GM23338 (cell line): Measurements from ENCODE around the gene IGF2R. TPM values are rescaled to one million over a fixed set of nuclear protein-coding genes. Genes with fewer than 3 reads are reported as not detected.

Experiments
- ATAC-seq: fragments of 200-7000 bp; cut with Tn5 transposase; 3 replicates; pipeline ENCODE4 v1.9.1; 2020
- DNase-seq: peaks from one replicate; pipeline ENCODE4 v3.0.0-alpha.2; 2015; ENCODE audit warnings: low spot score
- H2AFZ ChIP-seq: fragments of 200-600 bp; sonication (generic); 2 replicates; pipeline ENCODE4 v1.8.0; 2016; ENCODE audit warnings: antibody characterized with exemption, mild to moderate bottlenecking, moderate library complexity
- H3F3A ChIP-seq: fragments of 200-600 bp; sonication (generic); replicated peaks from 2 replicates; pipeline ENCODE4 v1.8.0; 2017; ENCODE audit warnings: antibody characterized with exemption, mixed run types, low read depth
- H3K27ac ChIP-seq: fragments of 200-600 bp; sonication (generic); 2 replicates; pipeline ENCODE4 v1.6.1; 2016; ENCODE audit warnings: low read depth
- H3K27me3 ChIP-seq: fragments of 200-600 bp; sonication (generic); 2 replicates; pipeline ENCODE4 v1.8.0; 2016; ENCODE audit warnings: mild to moderate bottlenecking, mixed run types, moderate library complexity; ENCODE audit not compliant: insufficient read depth
- H3K36me3 ChIP-seq: fragments of 200-600 bp; sonication (generic); 2 replicates; pipeline ENCODE4 v1.8.0; 2016; ENCODE audit warnings: mild to moderate bottlenecking; ENCODE audit not compliant: insufficient read depth
- H3K4me1 ChIP-seq: fragments of 200-600 bp; sonication (generic); 2 replicates; pipeline ENCODE4 v1.8.0; 2016; ENCODE audit warnings: mild to moderate bottlenecking, moderate library complexity; ENCODE audit not compliant: insufficient read depth
- H3K4me2 ChIP-seq: fragments of 200-600 bp; sonication (generic); 2 replicates; pipeline ENCODE4 v1.7.1; 2017; ENCODE audit warnings: mixed run types
- H3K4me3 ChIP-seq: fragments of 200-600 bp; sonication (generic); 2 replicates; pipeline ENCODE4 v1.6.1; 2016; ENCODE audit warnings: mixed run types
- H3K79me2 ChIP-seq: fragments of 200-600 bp; sonication (generic); replicated peaks from 2 replicates; pipeline ENCODE4 v1.8.0; 2017; ENCODE audit warnings: mild to moderate bottlenecking; ENCODE audit not compliant: insufficient read depth
- H3K9me2 ChIP-seq: fragments of 200-600 bp; sonication (generic); 2 replicates; pipeline ENCODE4 v1.8.0; 2017; ENCODE audit not compliant: insufficient read depth
- H4K20me1 ChIP-seq: fragments of 200-600 bp; sonication (generic); replicated peaks from 2 replicates; pipeline ENCODE4 v1.8.0; 2017; ENCODE audit warnings: mild to moderate bottlenecking; ENCODE audit not compliant: insufficient read depth
- H3K27ac Mint-ChIP-seq: 2 replicates; pipeline ENCODE4 v1.8.0; 2020; ENCODE audit warnings: inconsistent platforms, mild to moderate bottlenecking, moderate library complexity, mixed read lengths
- H3K27me3 Mint-ChIP-seq: 3 replicates; pipeline ENCODE4 v1.8.0; 2022; ENCODE audit warnings: low read depth, mild to moderate bottlenecking, moderate library complexity, mixed read lengths, inconsistent platforms; ENCODE audit not compliant: insufficient read depth, poor library complexity
- H3K36me3 Mint-ChIP-seq: 3 replicates; pipeline ENCODE4 v1.8.0; 2021; ENCODE audit warnings: low read depth, mild to moderate bottlenecking, inconsistent platforms, moderate library complexity, mixed read lengths
- H3K4me1 Mint-ChIP-seq: 3 replicates; pipeline ENCODE4 v1.8.0; 2020; ENCODE audit warnings: mild to moderate bottlenecking, inconsistent platforms, mixed read lengths
- H3K4me3 Mint-ChIP-seq: 3 replicates; pipeline ENCODE4 v1.8.0; 2021; ENCODE audit warnings: moderate library complexity, mild to moderate bottlenecking, inconsistent platforms, mixed read lengths
- H3K9me3 Mint-ChIP-seq: 3 replicates; pipeline ENCODE4 v1.8.0; 2020; ENCODE audit warnings: moderate library complexity, mild to moderate bottlenecking, inconsistent platforms, mixed read lengths
- CREB1 ChIP-seq: fragments of 250-450 bp; sonication (Bioruptor Pico); IDR thresholded peaks from 2 replicates; pipeline ENCODE4 v1.5.0; 2020; ENCODE audit warnings: low read depth, mild to moderate bottlenecking, moderate library complexity
- CTCF ChIP-seq, 2 experiments: fragments of 200-600 bp in 1 of 2; sonication (generic) in 1 of 2; conservative IDR thresholded peaks; 2 replicates each; pipeline versions ENCODE4 v1.5.1 to v1.6.1; 2016 to 2017; ENCODE audit warnings: antibody characterized with exemption in 2 of 2, low read depth in 2 of 2, mild to moderate bottlenecking in 2 of 2, moderate library complexity in 1 of 2
- EZH2 ChIP-seq: fragments of 200-600 bp; sonication (generic); IDR thresholded peaks from one replicate; pipeline ENCODE4 v1.8.0; 2017; ENCODE audit warnings: antibody characterized with exemption, mild to moderate bottlenecking, low read depth; ENCODE audit not compliant: unreplicated experiment
- EZH2phosphoT487 ChIP-seq: fragments of 200-600 bp; sonication (generic); IDR thresholded peaks from one replicate; pipeline ENCODE4 v1.8.1; 2018; ENCODE audit warnings: antibody characterized with exemption; ENCODE audit not compliant: unreplicated experiment
- NANOG ChIP-seq: IDR thresholded peaks from 2 replicates; pipeline ENCODE4 v1.6.1; 2016; ENCODE audit warnings: antibody characterized with exemption, borderline replicate concordance
- ZNF114 ChIP-seq: fragments of 250-450 bp; sonication (Bioruptor Pico); IDR thresholded peaks from 2 replicates; pipeline ENCODE4 v1.5.0; 2020; ENCODE audit warnings: mild to moderate bottlenecking, moderate library complexity
- polyA plus RNA-seq: library from polyadenylated mRNA; unstranded; fragments of >200 nt; fragmentation: Nextera tagmentation; extraction: Ambion mirVana; gene quantifications from 2 replicates; pipeline ENCODE4 v1.2.1, GENCODE V29; 2016
- total RNA-seq: library from RNA; depleted of rRNA; stranded (reverse); fragments of >200 nt; shearing (Covaris generic); gene quantifications from 2 replicates; pipeline ENCODE4 v1.2.3, GENCODE V29; 2014
- TF ChIP-seq, protein P1 (sequence below): IDR thresholded peaks from one replicate; pipeline ENCODE4 v1.6.1; 2018; ENCODE audit warnings: antibody characterized with exemption; ENCODE audit not compliant: unreplicated experiment

Gene IGF2R
- total and polyA plus RNA-seq, 2 experiments from 2014 or later: 12.5 to 76.4 TPM

DNA sequence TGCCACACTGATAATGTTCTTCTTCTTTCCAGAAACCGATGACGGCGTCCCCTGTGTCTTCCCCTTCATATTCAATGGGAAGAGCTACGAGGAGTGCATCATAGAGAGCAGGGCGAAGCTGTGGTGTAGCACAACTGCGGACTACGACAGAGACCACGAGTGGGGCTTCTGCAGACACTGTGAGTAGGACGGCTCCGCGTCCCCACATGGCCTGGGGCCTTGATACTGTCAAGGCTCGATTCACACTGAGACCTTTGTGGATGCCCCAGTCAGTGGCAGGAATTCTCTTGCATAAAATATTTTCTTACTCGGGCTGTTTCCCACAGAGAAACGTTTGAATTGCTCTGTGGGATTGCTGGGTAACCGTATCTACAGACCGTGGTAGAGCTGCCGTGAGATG lies 111.2 kb downstream of the IGF2R start:
- H3K36me3 ChIP-seq: peaks cover 35% of the 10 kb centered on the region
- ATAC-seq: no peak
- no peaks in the 10 kb centered on the region for H3F3A ChIP-seq
- H3K27ac Mint-ChIP-seq: no peak overlapping the region
- H3K27ac ChIP-seq: no peak overlapping the region
- H3K27me3 ChIP-seq: no peaks in the 10 kb centered on the region
- no peak overlapping the region for H2AFZ ChIP-seq
- H3K4me3 ChIP-seq: no peak overlapping the region
- H3K4me2 ChIP-seq: no peak overlapping the region
- no peaks in the 10 kb centered on the region for H3K4me1 ChIP-seq
- H3K4me1 Mint-ChIP-seq: peaks cover 3% of the 10 kb centered on the region; the same call in 2 of the 3 replicates
- no peaks in the 10 kb centered on the region for H3K9me2 ChIP-seq
- no peak overlapping the region for H3K4me3 Mint-ChIP-seq
- H3K27me3 Mint-ChIP-seq: peaks cover 13% of the 10 kb centered on the region
- no peaks in the 10 kb centered on the region; the same call in 1 of the 2 replicates for H4K20me1 ChIP-seq
- no peaks in the 10 kb centered on the region for H3K79me2 ChIP-seq
- no peak for DNase-seq
- peaks cover 11% of the 10 kb centered on the region for H3K9me3 Mint-ChIP-seq
- H3K36me3 Mint-ChIP-seq: peaks cover 92% of the 10 kb centered on the region
- TF ChIP-seq, protein P1, sequence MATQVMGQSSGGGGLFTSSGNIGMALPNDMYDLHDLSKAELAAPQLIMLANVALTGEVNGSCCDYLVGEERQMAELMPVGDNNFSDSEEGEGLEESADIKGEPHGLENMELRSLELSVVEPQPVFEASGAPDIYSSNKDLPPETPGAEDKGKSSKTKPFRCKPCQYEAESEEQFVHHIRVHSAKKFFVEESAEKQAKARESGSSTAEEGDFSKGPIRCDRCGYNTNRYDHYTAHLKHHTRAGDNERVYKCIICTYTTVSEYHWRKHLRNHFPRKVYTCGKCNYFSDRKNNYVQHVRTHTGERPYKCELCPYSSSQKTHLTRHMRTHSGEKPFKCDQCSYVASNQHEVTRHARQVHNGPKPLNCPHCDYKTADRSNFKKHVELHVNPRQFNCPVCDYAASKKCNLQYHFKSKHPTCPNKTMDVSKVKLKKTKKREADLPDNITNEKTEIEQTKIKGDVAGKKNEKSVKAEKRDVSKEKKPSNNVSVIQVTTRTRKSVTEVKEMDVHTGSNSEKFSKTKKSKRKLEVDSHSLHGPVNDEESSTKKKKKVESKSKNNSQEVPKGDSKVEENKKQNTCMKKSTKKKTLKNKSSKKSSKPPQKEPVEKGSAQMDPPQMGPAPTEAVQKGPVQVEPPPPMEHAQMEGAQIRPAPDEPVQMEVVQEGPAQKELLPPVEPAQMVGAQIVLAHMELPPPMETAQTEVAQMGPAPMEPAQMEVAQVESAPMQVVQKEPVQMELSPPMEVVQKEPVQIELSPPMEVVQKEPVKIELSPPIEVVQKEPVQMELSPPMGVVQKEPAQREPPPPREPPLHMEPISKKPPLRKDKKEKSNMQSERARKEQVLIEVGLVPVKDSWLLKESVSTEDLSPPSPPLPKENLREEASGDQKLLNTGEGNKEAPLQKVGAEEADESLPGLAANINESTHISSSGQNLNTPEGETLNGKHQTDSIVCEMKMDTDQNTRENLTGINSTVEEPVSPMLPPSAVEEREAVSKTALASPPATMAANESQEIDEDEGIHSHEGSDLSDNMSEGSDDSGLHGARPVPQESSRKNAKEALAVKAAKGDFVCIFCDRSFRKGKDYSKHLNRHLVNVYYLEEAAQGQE: no peak
- TF ChIP-seq NANOG: no peak
- no peak for TF ChIP-seq EZH2
- TF ChIP-seq EZH2phosphoT487: no peak

DNA sequence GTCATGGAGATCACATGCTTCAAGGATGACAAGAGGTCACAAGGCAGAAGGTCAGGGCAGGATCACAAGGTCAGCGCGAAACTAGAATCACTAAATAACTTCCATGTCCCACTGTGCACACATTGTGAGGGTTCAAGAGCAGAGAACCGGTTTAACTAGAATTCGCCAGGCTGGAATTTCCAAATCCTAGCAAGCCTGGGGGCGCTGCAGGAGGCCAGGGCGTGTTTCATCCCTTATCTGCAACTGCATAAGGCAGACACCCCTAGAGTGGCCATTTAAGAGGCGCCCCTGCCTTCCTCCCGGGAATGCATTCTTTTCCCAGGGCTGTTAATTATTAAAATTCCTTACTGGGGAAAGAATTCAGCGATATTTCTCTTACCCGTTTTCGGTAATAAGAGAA lies 112.5 kb downstream of the IGF2R start:
- H3K4me1 ChIP-seq: no peaks in the 10 kb centered on the region
- Mint-ChIP-seq H3K4me1 (peaks cover 3% of the 10 kb centered on the region; the same call in 2 of the 3 replicates), H3K27ac (0 out of 2 replicates have a peak overlapping the region, but pooled peaks have one; percentile 46), H3K4me3 (no peak overlapping the region), H3K9me3 (peaks cover 11% of the 10 kb centered on the region), H3K27me3 (peaks cover 13% of the 10 kb centered on the region), H3K36me3 (peaks cover 96% of the 10 kb centered on the region)
- H2AFZ ChIP-seq: no peak overlapping the region
- TF ChIP-seq NANOG (no peak), EZH2phosphoT487 (no peak)
- no peaks in the 10 kb centered on the region for H3K79me2 ChIP-seq
- ATAC-seq (no peak), DNase-seq (peak; percentile 21)
- no peaks in the 10 kb centered on the region for H3F3A ChIP-seq
- H3K27me3 ChIP-seq: no peaks in the 10 kb centered on the region
- no peaks in the 10 kb centered on the region; the same call in 1 of the 2 replicates for H4K20me1 ChIP-seq
- peaks cover 44% of the 10 kb centered on the region for H3K36me3 ChIP-seq
- no peak overlapping the region for H3K4me2 ChIP-seq
- no peak overlapping the region for H3K4me3 ChIP-seq
- H3K27ac ChIP-seq: no peak overlapping the region
- no peaks in the 10 kb centered on the region for H3K9me2 ChIP-seq

DNA sequence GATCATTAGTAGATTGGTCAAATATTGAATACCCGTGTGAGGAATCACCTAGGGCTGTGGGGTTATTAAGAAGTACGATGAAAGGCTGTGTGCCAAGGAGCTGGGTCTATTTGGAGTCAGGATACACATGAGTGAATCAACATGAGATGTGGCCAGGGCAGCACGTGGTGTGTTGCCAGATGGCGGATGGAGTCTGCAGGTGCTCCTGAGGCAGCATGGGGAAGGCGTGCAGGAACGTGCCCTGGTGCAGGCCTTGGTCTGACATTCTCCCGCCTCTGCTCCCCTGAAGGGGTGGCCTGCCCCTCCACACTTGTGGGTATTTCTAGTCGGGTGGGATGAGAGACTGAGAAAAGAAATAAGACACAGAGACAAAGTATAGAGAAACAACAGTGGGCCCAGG lies 113.7 kb downstream of the IGF2R start:
- no peak for DNase-seq
- Histone ChIP-seq H3K9me2 (no peaks in the 10 kb centered on the region), H3K27ac (no peak overlapping the region), H3K79me2 (no peaks in the 10 kb centered on the region), H3K4me2 (no peak overlapping the region), H4K20me1 (no peaks in the 10 kb centered on the region; the same call in 1 of the 2 replicates), H3K4me1 (no peaks in the 10 kb centered on the region), H3K27me3 (no peaks in the 10 kb centered on the region), H3K36me3 (peaks cover 45% of the 10 kb centered on the region), H3K4me3 (no peak overlapping the region), H2AFZ (no peak overlapping the region), H3F3A (no peaks in the 10 kb centered on the region)
- Mint-ChIP-seq H3K9me3 (peaks cover 11% of the 10 kb centered on the region), H3K36me3 (peaks cover 87% of the 10 kb centered on the region), H3K27ac (peak overlapping the region; percentile 56), H3K4me1 (peaks cover 3% of the 10 kb centered on the region; the same call in 2 of the 3 replicates), H3K27me3 (peaks cover 10% of the 10 kb centered on the region), H3K4me3 (no peak overlapping the region)
- no peak for ATAC-seq
- no peak for TF ChIP-seq ZNF114 (CRISPR knock-in tag)
- TF ChIP-seq, protein P1: no peak
- no peak for TF ChIP-seq EZH2phosphoT487
- no peak for TF ChIP-seq CTCF (conservative IDR thresholded peaks at IDR 0.05; ENCODE audit: low read depth in 2 of 2)
- TF ChIP-seq CREB1 (CRISPR knock-in tag): no peak
